ENCODE data around the gene PQBP1.

The PQBP1 gene

DNA sequence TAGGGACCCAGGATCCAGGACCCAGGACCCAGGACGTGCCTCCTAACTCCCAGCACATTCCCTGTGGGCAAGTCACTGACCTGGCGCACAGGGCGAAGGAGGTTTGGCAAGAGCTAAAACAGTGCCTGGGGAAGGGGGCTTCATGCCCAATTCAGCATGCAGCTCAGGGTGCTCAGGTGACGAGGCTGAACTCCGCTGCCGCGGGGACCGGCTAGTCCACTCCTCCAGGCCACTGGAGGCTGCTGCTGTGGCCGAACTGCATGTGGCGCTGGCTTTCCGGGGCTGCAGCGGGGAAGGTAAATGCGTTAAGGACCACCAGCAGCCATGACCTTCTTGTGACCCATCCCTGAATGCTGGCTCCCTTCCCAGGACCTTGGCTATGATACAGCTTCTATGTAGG, 26.0 kb downstream of the PQBP1 start:
- DNase-seq (ENCODE audit: extremely low read depth, low read depth), result no peak
- TF ChIP-seq, protein P1, sequence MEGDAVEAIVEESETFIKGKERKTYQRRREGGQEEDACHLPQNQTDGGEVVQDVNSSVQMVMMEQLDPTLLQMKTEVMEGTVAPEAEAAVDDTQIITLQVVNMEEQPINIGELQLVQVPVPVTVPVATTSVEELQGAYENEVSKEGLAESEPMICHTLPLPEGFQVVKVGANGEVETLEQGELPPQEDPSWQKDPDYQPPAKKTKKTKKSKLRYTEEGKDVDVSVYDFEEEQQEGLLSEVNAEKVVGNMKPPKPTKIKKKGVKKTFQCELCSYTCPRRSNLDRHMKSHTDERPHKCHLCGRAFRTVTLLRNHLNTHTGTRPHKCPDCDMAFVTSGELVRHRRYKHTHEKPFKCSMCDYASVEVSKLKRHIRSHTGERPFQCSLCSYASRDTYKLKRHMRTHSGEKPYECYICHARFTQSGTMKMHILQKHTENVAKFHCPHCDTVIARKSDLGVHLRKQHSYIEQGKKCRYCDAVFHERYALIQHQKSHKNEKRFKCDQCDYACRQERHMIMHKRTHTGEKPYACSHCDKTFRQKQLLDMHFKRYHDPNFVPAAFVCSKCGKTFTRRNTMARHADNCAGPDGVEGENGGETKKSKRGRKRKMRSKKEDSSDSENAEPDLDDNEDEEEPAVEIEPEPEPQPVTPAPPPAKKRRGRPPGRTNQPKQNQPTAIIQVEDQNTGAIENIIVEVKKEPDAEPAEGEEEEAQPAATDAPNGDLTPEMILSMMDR (IDR thresholded peaks at IDR 0.05; ENCODE audit: low read depth, low read length, missing control alignments), result no peak
- H3K4me3 ChIP-seq (replicated peaks; ENCODE audit: low read depth, low read length), result no peak overlapping the region

DNA sequence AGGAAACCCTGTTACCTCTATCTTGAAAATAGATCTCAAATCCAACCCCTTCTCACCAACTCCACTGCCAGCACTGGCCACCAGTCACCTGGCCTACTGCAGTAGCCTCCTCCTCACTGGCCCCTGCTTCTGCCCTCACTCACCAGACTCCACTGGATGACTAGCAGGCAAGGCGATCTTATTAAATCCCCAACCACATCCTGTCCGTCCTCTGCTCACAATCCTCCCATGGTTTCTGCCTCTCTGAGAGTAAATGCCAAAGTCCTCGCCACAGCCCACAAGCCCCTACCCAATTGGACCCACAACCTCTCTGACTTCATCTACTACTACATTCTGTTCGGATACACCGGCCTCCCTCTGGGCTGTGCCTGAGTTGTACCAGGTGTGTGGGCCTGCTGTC, 26.5 kb downstream of the PQBP1 start:
- DNase-seq (ENCODE audit: extremely low read depth, low read depth), result no peak
- TF ChIP-seq, protein P1 (IDR thresholded peaks at IDR 0.05; ENCODE audit: low read depth, low read length, missing control alignments), result no peak
- H3K4me3 ChIP-seq (replicated peaks; ENCODE audit: low read depth, low read length), result no peak overlapping the region

DNA sequence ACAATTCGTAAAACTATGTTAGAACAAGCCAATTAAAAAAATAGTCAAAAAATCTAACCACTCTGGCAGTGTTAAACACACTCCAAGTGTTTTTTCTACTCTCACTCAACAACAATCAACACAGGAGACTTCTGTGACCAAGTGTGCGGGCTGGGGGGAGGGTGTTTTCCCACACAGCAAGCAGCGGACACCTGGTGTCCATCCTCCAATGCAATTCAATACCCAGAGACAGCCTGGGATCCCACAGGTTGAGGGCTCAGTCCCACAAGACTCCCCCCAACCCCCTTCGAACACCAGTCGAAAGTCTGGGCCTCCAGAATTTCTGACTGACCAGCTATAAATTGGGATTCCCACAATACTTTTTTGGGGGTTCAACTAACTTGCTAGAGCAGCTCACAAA, 29.4 kb downstream of the PQBP1 start:
- no peak for DNase-seq (ENCODE audit: extremely low read depth, low read depth)
- H3K4me3 ChIP-seq (replicated peaks; ENCODE audit: low read depth, low read length), result no peak overlapping the region
- TF ChIP-seq, protein P1 (IDR thresholded peaks at IDR 0.05; ENCODE audit: low read depth, low read length, missing control alignments), result no peak

DNA sequence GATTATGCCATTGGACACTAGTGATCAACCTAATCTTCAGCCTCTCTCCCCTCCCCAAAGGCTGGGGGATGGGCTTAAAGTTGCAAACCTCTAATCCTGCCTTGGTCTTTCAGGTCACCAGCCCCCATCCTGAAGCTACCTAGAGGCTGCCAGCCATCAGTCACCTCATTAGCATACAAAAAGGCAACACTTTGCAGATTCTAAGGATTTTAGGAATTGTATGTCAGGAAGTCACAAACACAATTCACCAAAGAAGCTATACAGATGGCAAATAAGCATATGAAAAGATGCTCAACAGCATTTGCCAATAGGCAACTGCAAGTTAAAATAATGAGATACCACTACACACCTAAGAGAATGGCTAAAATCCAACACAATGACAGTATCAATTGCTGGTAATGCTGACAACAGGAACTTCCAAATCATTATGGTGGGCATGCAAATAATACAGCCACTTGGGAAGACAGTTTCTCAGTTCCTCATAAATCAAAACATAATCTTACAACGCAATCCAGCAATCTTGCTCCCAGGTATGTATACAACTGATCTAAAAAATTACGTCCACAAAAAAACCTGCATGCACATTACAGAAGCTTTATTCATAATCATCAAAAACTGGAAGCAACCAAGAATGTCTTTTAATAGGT, 30.1 kb downstream of the PQBP1 start:
- TF ChIP-seq, protein P1 (IDR thresholded peaks at IDR 0.05; ENCODE audit: low read depth, low read length, missing control alignments), result no peak
- no peak for DNase-seq (ENCODE audit: extremely low read depth, low read depth)
- H3K4me3 ChIP-seq (replicated peaks; ENCODE audit: low read depth, low read length), result no peak overlapping the region

DNA sequence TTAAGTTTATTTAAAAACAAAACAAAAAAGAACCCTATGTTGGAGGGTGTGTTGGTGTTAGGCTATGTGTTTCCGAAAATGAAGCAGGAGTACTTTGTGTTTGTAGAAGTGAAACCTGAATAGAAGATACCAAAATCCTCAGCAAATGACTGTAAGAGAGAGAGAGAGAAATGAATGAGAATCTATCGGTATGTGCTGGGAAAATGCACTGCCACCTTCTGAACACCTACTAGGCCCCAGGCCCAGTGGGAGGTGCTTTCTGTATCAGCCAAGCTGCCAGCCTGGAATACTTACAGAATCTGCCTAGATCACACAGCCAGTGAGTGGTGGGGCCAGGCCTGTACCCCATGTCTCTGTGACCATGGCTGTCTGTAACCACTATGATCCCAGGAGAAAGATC, 36.0 kb downstream of the PQBP1 start:
- H3K4me3 ChIP-seq (replicated peaks; ENCODE audit: low read depth, low read length), result no peak overlapping the region
- DNase-seq (ENCODE audit: extremely low read depth, low read depth), result no peak
- TF ChIP-seq, protein P1 (IDR thresholded peaks at IDR 0.05; ENCODE audit: low read depth, low read length, missing control alignments), result no peak

DNA sequence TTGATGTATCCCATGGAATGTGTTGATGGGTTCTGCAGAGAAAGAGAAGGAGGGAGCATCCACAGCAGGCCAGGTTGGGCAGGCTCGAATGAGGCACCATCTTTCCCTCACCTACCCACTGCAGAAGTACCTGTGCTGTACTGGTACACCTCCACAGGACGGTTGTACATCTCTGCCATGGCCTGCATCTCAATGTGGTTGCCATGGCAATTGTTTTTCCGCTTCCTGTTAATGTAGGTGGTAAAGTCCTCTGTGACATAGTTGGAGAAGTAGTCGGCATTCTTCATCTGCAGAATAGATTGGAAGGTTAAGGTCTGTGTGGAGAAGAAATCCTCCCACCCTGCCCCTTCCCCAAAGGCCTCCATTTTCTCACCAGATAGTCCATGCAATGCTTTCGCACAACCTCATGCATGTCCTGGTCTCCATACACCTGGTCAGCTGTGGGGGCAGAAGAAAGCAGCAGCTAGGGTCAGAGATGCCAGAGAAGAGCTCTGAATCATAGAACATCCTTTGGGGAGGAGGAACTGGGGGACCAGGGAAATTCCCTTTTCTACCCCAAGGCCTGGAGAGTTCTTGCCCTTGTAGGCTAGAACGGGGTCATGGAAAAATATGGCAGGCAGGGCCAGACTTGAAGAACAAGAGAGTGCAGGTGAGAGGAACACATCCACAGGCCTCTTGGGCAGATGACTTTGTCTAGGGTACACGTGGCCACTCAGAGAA, 37.0 kb downstream of the PQBP1 start:
- TF ChIP-seq, protein P1 (IDR thresholded peaks at IDR 0.05; ENCODE audit: low read depth, low read length, missing control alignments), result no peak
- no peak overlapping the region for H3K4me3 ChIP-seq (replicated peaks; ENCODE audit: low read depth, low read length)
- DNase-seq (ENCODE audit: extremely low read depth, low read depth), result no peak
